ENCODE results near the gene WASF3.
"Not testable (repeated sequence)": the region's sequence is repeated elsewhere in the genome, so short reads cannot be mapped to it uniquely, and the experiment has no call there.

Gene WASF3

GRCh38 chr13:26721251-26722121, 164.0 kb downstream of the WASF3 start:
- Histone ChIP-seq H3K27me3 (ENCODE audit: insufficient read depth, low read length, poor library complexity) (no peaks in the 10 kb centered on the region), H3K4me2 (ENCODE audit: insufficient read depth, low read length) (peak overlapping the region; percentile 83), H3K27ac (ENCODE audit: low read length) (peak overlapping the region; percentile 96), H3K36me3 (ENCODE audit: insufficient read depth, low read length) (no peaks in the 10 kb centered on the region), H3K4me3 (ENCODE audit: low read depth in 1 of 2, low read length in 2 of 2) (peak overlapping the region; percentile 10 to 56; a peak in 3 of 4 replicates), H4K20me1 (ENCODE audit: insufficient read depth, low read length) (no peaks in the 10 kb centered on the region), H3K9ac (ENCODE audit: low read depth, low read length) (peak overlapping the region; percentile 65), H2AFZ (ENCODE audit: low read depth, low read length) (peak overlapping the region; percentile 91), H3K9me3 (ENCODE audit: insufficient read depth, low read length, severe bottlenecking) (no peaks in the 10 kb centered on the region), H3K79me2 (ENCODE audit: insufficient read depth, low read length) (no peaks in the 10 kb centered on the region), H3K4me1 (ENCODE audit: insufficient read depth, low read length) (peaks cover 41% of the 10 kb centered on the region)
- DNase-seq (peak; percentile 90), ATAC-seq (ENCODE audit: insufficient read depth, low read depth) (peak; percentile 91)
- peak; percentile 35 for TF ChIP-seq CTCF (IDR thresholded peaks at IDR 0.05; ENCODE audit: borderline replicate concordance, extremely low read depth, low read length, poor library complexity, severe bottlenecking)
- no peak for TF ChIP-seq EZH2 (IDR thresholded peaks at IDR 0.05; ENCODE audit: borderline replicate concordance, low read depth, low read length, severe bottlenecking)

GRCh38 chr13:26722321-26722720, 164.8 kb downstream of the WASF3 start:
- peak overlapping the region; percentile 83 for H3K4me2 ChIP-seq (ENCODE audit: insufficient read depth, low read length)
- H3K9me3 ChIP-seq (ENCODE audit: insufficient read depth, low read length, severe bottlenecking), result no peaks in the 10 kb centered on the region
- TF ChIP-seq EZH2 (IDR thresholded peaks at IDR 0.05; ENCODE audit: borderline replicate concordance, low read depth, low read length, severe bottlenecking), result no peak
- TF ChIP-seq CTCF (IDR thresholded peaks at IDR 0.05; ENCODE audit: borderline replicate concordance, extremely low read depth, low read length, poor library complexity, severe bottlenecking), result no peak
- no peaks in the 10 kb centered on the region for H4K20me1 ChIP-seq (ENCODE audit: insufficient read depth, low read length)
- no peaks in the 10 kb centered on the region for H3K36me3 ChIP-seq (ENCODE audit: insufficient read depth, low read length)
- peak overlapping the region in 1 of 2 experiments; percentile 56; a peak in 3 of 4 replicates for H3K4me3 ChIP-seq (ENCODE audit: low read depth in 1 of 2, low read length in 2 of 2)
- H3K27ac ChIP-seq (ENCODE audit: low read length), result peak overlapping the region; percentile 96
- H3K4me1 ChIP-seq (ENCODE audit: insufficient read depth, low read length), result peaks cover 41% of the 10 kb centered on the region
- peak overlapping the region; percentile 91 for H2AFZ ChIP-seq (ENCODE audit: low read depth, low read length)
- peak; percentile 26 for DNase-seq
- no peaks in the 10 kb centered on the region for H3K79me2 ChIP-seq (ENCODE audit: insufficient read depth, low read length)
- peak overlapping the region; percentile 65 for H3K9ac ChIP-seq (ENCODE audit: low read depth, low read length)
- ATAC-seq (ENCODE audit: insufficient read depth, low read depth), result no peak
- H3K27me3 ChIP-seq (ENCODE audit: insufficient read depth, low read length, poor library complexity), result no peaks in the 10 kb centered on the region

- H3K27me3 ChIP-seq (ENCODE audit: insufficient read depth, low read length, poor library complexity); ATAC-seq (ENCODE audit: insufficient read depth, low read depth); H3K79me2 ChIP-seq (ENCODE audit: insufficient read depth, low read length): not testable (repeated sequence)
These were observed 166.1 kb downstream of the WASF3 start for GRCh38 chr13:26723620-26724019.

GRCh38 chr13:26726684-26727083, 169.2 kb downstream of the WASF3 start:
- Histone ChIP-seq H3K27ac (ENCODE audit: low read length) (no peak overlapping the region), H3K79me2 (ENCODE audit: insufficient read depth, low read length) (no peaks in the 10 kb centered on the region), H3K9me3 (ENCODE audit: insufficient read depth, low read length, severe bottlenecking) (no peaks in the 10 kb centered on the region), H3K4me3 (ENCODE audit: low read depth in 1 of 2, low read length in 2 of 2) (no peak overlapping the region), H3K27me3 (ENCODE audit: insufficient read depth, low read length, poor library complexity) (no peaks in the 10 kb centered on the region), H3K36me3 (ENCODE audit: insufficient read depth, low read length) (no peaks in the 10 kb centered on the region), H3K4me2 (ENCODE audit: insufficient read depth, low read length) (no peak overlapping the region), H4K20me1 (ENCODE audit: insufficient read depth, low read length) (no peaks in the 10 kb centered on the region), H2AFZ (ENCODE audit: low read depth, low read length) (no peak overlapping the region), H3K9ac (ENCODE audit: low read depth, low read length) (no peak overlapping the region), H3K4me1 (ENCODE audit: insufficient read depth, low read length) (peaks cover 14% of the 10 kb centered on the region)
- no peak for ATAC-seq (ENCODE audit: insufficient read depth, low read depth)
- no peak for DNase-seq
- TF ChIP-seq CTCF (IDR thresholded peaks at IDR 0.05; ENCODE audit: borderline replicate concordance, extremely low read depth, low read length, poor library complexity, severe bottlenecking) (no peak), EZH2 (IDR thresholded peaks at IDR 0.05; ENCODE audit: borderline replicate concordance, low read depth, low read length, severe bottlenecking) (no peak)

More at GRCh38 chr13:26723620-26724019, 166.1 kb downstream of the WASF3 start:
- DNase-seq; H3K36me3 ChIP-seq (ENCODE audit: insufficient read depth, low read length); H4K20me1 ChIP-seq (ENCODE audit: insufficient read depth, low read length); H2AFZ ChIP-seq (ENCODE audit: low read depth, low read length); H3K9me3 ChIP-seq (ENCODE audit: insufficient read depth, low read length, severe bottlenecking); H3K4me2 ChIP-seq (ENCODE audit: insufficient read depth, low read length); H3K4me3 ChIP-seq (ENCODE audit: low read depth in 1 of 2, low read length in 2 of 2); H3K9ac ChIP-seq (ENCODE audit: low read depth, low read length); H3K27ac ChIP-seq (ENCODE audit: low read length): not testable (repeated sequence)
- peaks cover 41% of the 10 kb centered on the region for H3K4me1 ChIP-seq (ENCODE audit: insufficient read depth, low read length)

Data from DND-41 (cell line).